A673 (cell line): ENCODE data around the gene ZNF280A. TPM values are rescaled to one million over a fixed set of nuclear protein-coding genes. Genes with fewer than 3 reads are reported as not detected.

Experiments used
- BruUV-seq: library from RNA; stranded (reverse); fragments of 400-500 nt; replicated peaks from 2 replicates; lab custom pipeline; 2021; lab: Mats Ljungman, UMichigan
- CTCF ChIA-PET: fragments of 300-600 bp; sonication (Branson Sonifier 250); formaldehyde crosslinking; loops from one replicate; lab custom pipeline; 2022; ENCODE audit warnings: antibody characterized with exemption; lab: Charles Lee
- POLR2A ChIA-PET: fragments of 300-600 bp; sonication (Branson Sonifier 250); formaldehyde crosslinking; loops from one replicate; lab custom pipeline; 2022; ENCODE audit warnings: antibody characterized with exemption; ENCODE audit not compliant: low non-redundant PET; lab: Charles Lee
- DNase-seq: peaks from one replicate; pipeline ENCODE4 v3.0.0-alpha.2; 2015; ENCODE audit warnings: low spot score
- H3K27ac ChIP-seq: fragments of 200-600 bp; sonication (generic); 2 replicates; pipeline ENCODE4 v1.5.1; 2016; ENCODE audit warnings: mixed run types, low read depth, mild to moderate bottlenecking, mixed read lengths, antibody characterized with exemption, low read length; ENCODE audit not compliant: poor library complexity, severe bottlenecking
- H3K27me3 ChIP-seq: fragments of 200-600 bp; sonication (generic); replicated peaks from 2 replicates; pipeline ENCODE4 v1.6.1; 2017; ENCODE audit warnings: mixed run types, low read depth, mild to moderate bottlenecking, mixed read lengths, antibody characterized with exemption, low read length; ENCODE audit not compliant: insufficient read depth, poor library complexity
- H3K36me3 ChIP-seq: fragments of 200-600 bp; sonication (generic); 2 replicates; pipeline ENCODE4 v1.6.1; 2016; ENCODE audit warnings: mixed run types, mild to moderate bottlenecking, mixed read lengths, antibody characterized with exemption, low read length; ENCODE audit not compliant: insufficient read depth, poor library complexity, severe bottlenecking
- H3K4me1 ChIP-seq: fragments of 200-600 bp; sonication (generic); 2 replicates; pipeline ENCODE4 v1.6.1; 2017; ENCODE audit warnings: mixed run types, mild to moderate bottlenecking, mixed read lengths, antibody characterized with exemption, low read length; ENCODE audit not compliant: insufficient read depth, poor library complexity, severe bottlenecking
- H3K4me3 ChIP-seq: fragments of 200-600 bp; sonication (generic); 2 replicates; pipeline ENCODE4 v1.5.1; 2016; ENCODE audit warnings: low read depth, mixed run types, mild to moderate bottlenecking, mixed read lengths, low read length; ENCODE audit not compliant: poor library complexity, severe bottlenecking
- H3K9me3 ChIP-seq: fragments of 200-600 bp; sonication (generic); 2 replicates; pipeline ENCODE4 v1.6.1; 2016; ENCODE audit warnings: mixed run types, low read depth, mild to moderate bottlenecking, mixed read lengths, antibody characterized with exemption, low read length; ENCODE audit not compliant: poor library complexity, severe bottlenecking
- EZH2 ChIP-seq: fragments of 200-600 bp; sonication (generic); IDR thresholded peaks from 2 replicates; pipeline ENCODE4 v1.6.1; 2017; ENCODE audit warnings: borderline replicate concordance, low read depth, mild to moderate bottlenecking, mixed read lengths, antibody characterized with exemption, low read length; ENCODE audit not compliant: poor library complexity, severe bottlenecking
- intact Hi-C: fragments of 100-400 bp; cut with micrococcal nuclease; formaldehyde crosslinking; loops from one replicate; pipeline ENCODE4 v1.10.0; 2022; ENCODE audit not compliant: unreplicated experiment
- total RNA-seq: library from RNA; stranded (reverse); gene quantifications from 2 replicates; pipeline ENCODE4 v1.2.3, GENCODE V29; 2021
- TF ChIP-seq, protein P1 (sequence below): fragments of 300-800, 200-600 bp; sonication (generic); conservative IDR thresholded peaks from 2 replicates; pipeline ENCODE4 v1.5.1; 2017; ENCODE audit warnings: low read depth, mild to moderate bottlenecking, antibody characterized with exemption, low read length, moderate library complexity, mixed read lengths

The ZNF280A gene
- total RNA-seq, 1 experiment from 2014 or later = not detected

DNA sequence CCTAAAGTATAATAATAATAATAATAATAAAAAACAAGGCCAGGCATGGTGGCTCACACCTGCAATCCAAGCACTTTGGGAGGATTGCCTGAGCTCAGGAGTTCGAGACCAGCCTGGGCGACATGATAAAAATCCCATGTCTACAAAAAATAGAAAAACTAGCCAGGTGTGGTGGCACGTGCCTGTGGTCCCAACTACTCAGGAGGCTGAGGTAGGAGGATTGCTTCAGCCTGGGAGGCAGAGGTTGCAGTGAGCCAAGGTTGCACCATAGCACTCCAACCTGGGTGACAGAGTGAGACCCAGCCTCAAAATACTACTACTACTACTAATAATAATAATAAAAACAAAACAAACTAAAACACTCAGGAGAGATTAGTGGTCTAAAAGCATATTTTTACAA lies 15.6 kb upstream of the ZNF280A start:
- POLR2A ChIA-PET = no interaction called here
- Histone ChIP-seq H3K9me3 (no peaks in the 10 kb centered on the region), H3K4me3 (no peak overlapping the region), H3K36me3 (no peaks in the 10 kb centered on the region), H3K27ac (no peak overlapping the region), H3K4me1 (no peaks in the 10 kb centered on the region), H3K27me3 (no peaks in the 10 kb centered on the region)
- no peak for TF ChIP-seq EZH2
- TF ChIP-seq, protein P1, sequence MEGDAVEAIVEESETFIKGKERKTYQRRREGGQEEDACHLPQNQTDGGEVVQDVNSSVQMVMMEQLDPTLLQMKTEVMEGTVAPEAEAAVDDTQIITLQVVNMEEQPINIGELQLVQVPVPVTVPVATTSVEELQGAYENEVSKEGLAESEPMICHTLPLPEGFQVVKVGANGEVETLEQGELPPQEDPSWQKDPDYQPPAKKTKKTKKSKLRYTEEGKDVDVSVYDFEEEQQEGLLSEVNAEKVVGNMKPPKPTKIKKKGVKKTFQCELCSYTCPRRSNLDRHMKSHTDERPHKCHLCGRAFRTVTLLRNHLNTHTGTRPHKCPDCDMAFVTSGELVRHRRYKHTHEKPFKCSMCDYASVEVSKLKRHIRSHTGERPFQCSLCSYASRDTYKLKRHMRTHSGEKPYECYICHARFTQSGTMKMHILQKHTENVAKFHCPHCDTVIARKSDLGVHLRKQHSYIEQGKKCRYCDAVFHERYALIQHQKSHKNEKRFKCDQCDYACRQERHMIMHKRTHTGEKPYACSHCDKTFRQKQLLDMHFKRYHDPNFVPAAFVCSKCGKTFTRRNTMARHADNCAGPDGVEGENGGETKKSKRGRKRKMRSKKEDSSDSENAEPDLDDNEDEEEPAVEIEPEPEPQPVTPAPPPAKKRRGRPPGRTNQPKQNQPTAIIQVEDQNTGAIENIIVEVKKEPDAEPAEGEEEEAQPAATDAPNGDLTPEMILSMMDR = no peak
- BruUV-seq = no TSS peak
- CTCF ChIA-PET = no interaction called here
- DNase-seq = no peak
- intact Hi-C loops = no loop called here

DNA sequence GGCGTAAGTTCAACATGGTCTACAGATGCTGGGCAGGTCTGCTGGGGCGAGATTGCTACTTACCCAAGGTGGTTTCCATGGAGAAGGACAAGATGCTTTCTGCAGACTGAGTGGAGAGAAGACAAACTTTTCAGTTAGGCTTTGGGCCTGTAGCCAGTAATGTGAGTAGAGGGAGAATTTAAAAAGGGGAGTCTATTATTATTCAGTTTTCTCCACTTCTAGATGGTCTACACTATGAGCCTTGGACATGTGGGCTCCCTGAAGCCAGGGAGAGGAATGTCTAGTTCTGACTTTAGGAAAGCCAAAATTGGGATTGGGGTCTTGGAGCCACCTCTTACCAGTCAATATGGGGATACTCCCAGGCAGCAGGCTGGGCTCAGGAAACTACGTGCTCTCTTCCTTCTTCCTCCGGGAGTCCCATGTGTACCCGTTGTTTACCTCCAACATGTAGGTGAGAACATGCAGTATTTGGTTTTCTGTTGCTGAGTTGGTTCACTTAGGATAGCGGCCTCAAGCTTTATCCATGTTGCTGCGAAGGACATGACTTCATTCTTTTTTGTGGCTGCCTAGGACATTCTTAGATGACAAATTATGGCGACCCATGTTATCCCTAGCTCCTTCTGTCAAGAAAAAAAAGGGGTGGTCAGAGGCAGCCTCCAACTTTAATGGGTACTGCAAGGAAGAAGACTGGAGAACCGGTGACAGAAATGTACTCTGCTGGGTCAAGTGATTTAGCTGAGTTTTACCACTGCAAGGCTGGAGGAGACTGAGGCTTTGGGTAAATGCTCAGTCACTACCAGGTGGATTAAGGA lies 14.7 kb upstream of the ZNF280A start:
- ChIA-PET POLR2A (no interaction called here), CTCF (no interaction called here)
- TF ChIP-seq EZH2 = no peak
- TF ChIP-seq, protein P1 = no peak
- intact Hi-C loops = no loop called here
- Histone ChIP-seq H3K27ac (no peak overlapping the region), H3K4me1 (no peaks in the 10 kb centered on the region), H3K36me3 (no peaks in the 10 kb centered on the region), H3K4me3 (no peak overlapping the region), H3K9me3 (no peaks in the 10 kb centered on the region), H3K27me3 (no peaks in the 10 kb centered on the region)
- DNase-seq = no peak
- no TSS peak for BruUV-seq

GRCh38 chr22:22533863-22534262 lies 13.8 kb upstream of the ZNF280A start:
- ChIA-PET CTCF (no interaction called here), POLR2A (no interaction called here)
- Histone ChIP-seq H3K9me3 (no peaks in the 10 kb centered on the region), H3K27me3 (no peaks in the 10 kb centered on the region), H3K36me3 (no peaks in the 10 kb centered on the region), H3K27ac (no peak overlapping the region), H3K4me3 (no peak overlapping the region), H3K4me1 (no peaks in the 10 kb centered on the region)
- no TSS peak for BruUV-seq
- no peak for DNase-seq
- TF ChIP-seq EZH2 = no peak
- TF ChIP-seq, protein P1 = no peak
- intact Hi-C loops = no loop called here
